GM21360 (cell line): Measurements from ENCODE around the gene TSPAN4.

Experiments used
- ATAC-seq: cut with Tn5 transposase; IDR thresholded peaks from one replicate; pipeline ENCODE4 v1.9.1; 2021; ENCODE audit warnings: mild to moderate bottlenecking, moderate library complexity; ENCODE audit not compliant: unreplicated experiment

TSPAN4 gene

GRCh38 chr11:821512-822371, 20.9 kb upstream of the TSPAN4 start:
- no peak for ATAC-seq

DNA sequence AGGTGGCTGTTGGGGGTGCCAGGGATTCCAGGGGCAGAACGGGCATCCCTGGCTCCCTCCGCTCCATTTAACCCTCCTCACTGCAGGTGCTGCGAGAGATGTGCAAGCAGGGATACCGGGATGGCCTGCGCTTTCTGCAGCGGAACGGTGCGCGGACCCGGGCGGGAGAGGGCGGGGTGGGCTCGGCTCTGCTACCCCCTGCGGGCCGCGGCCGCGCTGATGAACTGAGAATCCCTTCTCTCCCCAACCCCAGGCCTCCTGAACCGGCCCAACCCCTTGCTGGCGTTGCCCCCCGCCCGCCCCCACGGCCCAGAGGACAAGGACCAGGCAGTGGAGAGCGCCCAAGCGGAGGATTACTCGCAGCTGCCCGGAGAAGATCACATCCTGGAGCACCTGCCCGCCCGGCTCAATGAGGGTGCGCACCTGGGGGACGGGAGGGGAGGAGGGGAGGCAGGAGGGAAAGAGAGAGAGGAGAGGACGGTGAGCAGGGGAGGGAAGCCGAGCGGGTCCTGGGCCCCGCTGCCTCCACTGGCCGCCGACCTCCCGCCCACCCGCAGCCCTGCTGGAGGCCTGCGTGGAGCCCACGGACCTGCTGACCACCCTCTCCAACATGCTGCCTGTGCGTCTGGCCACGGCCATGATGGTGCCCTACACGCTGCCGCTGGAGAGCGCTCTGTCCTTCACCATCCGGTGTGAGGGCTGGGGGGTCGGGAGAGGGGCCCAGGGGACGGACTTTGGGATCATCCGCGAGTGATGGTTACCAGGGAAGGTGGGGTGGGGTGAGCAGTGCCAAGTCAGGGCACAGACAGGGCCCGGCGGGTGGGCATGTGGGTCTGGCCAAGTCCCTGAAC, 19.0 kb upstream of the TSPAN4 start:
- ATAC-seq: no peak

GRCh38 chr11:824292-824880, 18.3 kb upstream of the TSPAN4 start:
- ATAC-seq: no peak

- no peak for ATAC-seq
These were observed 17.7 kb upstream of the TSPAN4 start for GRCh38 chr11:824942-825341.

GRCh38 chr11:825366-826226, 17.1 kb upstream of the TSPAN4 start:
- no peak for ATAC-seq

- no peak for ATAC-seq
These were observed 16.4 kb upstream of the TSPAN4 start for GRCh38 chr11:826227-826621.

GRCh38 chr11:826836-827145, 15.9 kb upstream of the TSPAN4 start:
- no peak for ATAC-seq

GRCh38 chr11:827146-827896, 15.3 kb upstream of the TSPAN4 start:
- no peak for ATAC-seq

- ATAC-seq: no peak
These were observed 14.8 kb upstream of the TSPAN4 start, which contains the start of gene CRACR2B for GRCh38 chr11:827897-828192. Gene CRACR2B, plus strand, starts transcription at chr11:827919. Its CDS starts 689 bp downstream, at chr11:828608.

GRCh38 chr11:828506-829175, 14.0 kb upstream of the TSPAN4 start:
- no peak for ATAC-seq

DNA sequence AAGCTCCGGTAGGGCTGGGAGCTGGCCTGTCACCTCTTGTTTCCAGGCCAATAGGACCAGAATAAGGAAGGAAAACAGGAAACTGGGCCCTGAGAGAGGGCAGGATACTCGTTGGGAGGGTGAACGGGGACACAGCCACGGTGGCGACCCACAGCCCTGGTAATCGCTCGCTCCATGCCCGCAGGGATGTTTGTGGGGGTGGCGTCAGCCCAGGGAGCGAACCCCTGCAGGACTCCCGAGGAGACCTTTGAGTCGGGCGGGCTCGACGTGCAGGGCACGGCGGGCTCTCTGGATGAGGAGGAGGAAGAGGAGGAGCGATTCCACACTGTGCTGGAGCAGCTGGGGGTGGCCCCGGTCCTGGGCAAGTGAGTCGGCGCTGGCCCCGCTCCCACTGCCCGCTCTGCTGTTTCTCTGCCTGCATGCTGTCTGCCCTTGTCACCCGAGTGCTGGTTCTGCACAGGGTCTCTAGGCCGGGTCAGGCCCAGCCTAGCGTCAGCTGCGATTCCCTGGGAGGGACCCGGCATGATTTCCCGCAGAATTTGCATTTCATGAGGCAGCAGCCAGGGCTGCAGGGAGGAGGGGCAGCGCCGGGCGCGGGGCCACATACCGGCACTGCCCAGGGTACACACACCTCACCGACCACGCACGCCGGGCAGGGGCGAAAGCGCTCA, 13.3 kb upstream of the TSPAN4 start:
- ATAC-seq: no peak

GRCh38 chr11:829847-830294, 12.8 kb upstream of the TSPAN4 start:
- ATAC-seq: no peak

GRCh38 chr11:830295-831117, 12.1 kb upstream of the TSPAN4 start:
- no peak for ATAC-seq

GRCh38 chr11:831118-831864, 11.4 kb upstream of the TSPAN4 start:
- no peak for ATAC-seq

- no peak for ATAC-seq
These were observed 10.6 kb upstream of the TSPAN4 start for GRCh38 chr11:831961-832528.

DNA sequence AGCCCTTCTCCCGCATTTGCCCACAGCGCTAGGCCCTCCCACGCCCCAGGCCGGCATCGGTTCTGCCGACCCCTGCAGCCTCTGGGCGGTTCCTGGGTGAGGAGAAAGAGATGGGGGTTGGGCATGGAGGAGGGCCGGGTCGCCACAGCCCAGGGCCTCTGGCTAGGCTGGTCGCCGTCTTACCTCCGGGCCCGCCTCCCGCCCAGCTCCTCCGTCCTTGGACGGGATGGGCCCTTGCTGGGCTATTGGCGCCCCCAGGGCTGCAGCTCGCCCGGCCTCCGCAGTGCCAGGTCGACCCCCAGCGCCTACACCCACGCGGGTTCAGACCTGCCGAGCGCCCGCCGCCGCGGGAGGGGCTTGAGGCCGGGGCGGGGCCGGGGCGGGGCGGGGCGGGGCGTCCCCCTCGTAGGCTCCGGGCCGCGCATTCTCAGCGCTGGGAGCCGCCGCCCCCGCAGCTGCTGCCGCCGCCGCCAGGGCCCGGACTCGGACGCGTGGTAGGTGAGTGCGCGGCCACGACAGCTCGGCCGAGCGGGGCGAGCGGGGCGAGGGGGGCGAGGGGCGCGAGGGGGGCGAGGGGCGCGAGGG, 10.0 kb upstream of the TSPAN4 start, which contains the start of gene CD151:
CD151 (plus strand) TSS at position 424 of the 585 bp plus-strand sequence. CDS start 3,118 bp downstream, outside the sequence.
- ATAC-seq: no peak
